CD4-positive, alpha-beta T cell treated with Interleukin-17A for 4 hours (primary cell): ENCODE results near the gene ALDOA.
A peak's percentile ranks its signal among the peaks of the same experiment; 100 is the strongest.

ENCODE experiments used
- DNase-seq: peaks from one replicate; pipeline ENCODE4 v3.0.0-alpha.2; 2020; ENCODE audit warnings: mixed read lengths

Gene ALDOA

GRCh38 chr16:30069611-30070462 lies 4.3 kb downstream of the ALDOA start:
- DNase-seq: no peak

- DNase-seq: no peak
Observed at GRCh38 chr16:30070490-30070889, 4.9 kb downstream of the ALDOA start.

- DNase-seq: peak; percentile 91
Observed at GRCh38 chr16:30075503-30076275, 10.1 kb downstream of the ALDOA start, which contains the start of gene PPP4C. PPP4C (plus strand) TSS chr16:30075994; CDS start chr16:30076378, 384 bp downstream.

GRCh38 chr16:30076276-30076791 lies 10.8 kb downstream of the ALDOA start:
- peak; percentile 24 for DNase-seq

DNA sequence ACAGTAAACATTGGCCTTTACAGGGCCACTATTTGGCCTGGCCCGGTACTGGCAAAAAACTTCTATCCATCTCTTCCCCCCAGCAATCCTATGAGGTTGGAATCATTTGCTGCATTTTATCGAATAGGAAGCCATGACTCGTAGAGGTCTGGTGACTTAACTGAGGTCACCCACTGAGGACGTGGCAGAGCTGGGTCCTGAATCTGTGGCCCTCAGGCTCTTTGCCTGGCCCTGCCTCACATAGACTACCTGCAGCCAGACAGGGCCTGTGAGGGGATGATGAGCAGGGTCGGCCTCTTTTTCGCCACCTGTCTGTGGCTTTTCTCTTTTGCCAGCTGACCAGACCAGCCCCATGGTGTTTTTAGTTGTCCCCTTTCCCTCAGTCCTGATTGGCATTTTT lies 12.1 kb downstream of the ALDOA start:
- DNase-seq: no peak

DNA sequence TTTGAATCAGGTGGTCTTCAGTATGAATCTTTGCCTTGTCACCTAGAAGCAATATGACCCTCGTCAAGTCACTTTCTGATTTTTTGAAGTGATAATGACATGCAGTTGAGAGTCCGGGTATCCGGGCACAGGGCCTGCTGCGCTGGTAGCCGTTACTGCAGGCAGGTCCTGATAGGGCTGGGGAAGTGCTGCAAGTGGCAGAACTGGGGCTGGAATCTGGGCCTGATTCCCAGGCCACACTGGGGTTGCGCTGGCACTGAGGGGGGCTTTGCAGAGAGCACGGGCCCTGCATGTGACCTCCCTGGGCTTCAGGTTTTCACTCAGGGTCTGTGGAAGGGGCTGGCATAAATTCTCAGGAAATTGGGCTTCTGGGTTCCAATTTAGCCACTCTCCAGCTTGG lies 13.2 kb downstream of the ALDOA start:
- no peak for DNase-seq

DNA sequence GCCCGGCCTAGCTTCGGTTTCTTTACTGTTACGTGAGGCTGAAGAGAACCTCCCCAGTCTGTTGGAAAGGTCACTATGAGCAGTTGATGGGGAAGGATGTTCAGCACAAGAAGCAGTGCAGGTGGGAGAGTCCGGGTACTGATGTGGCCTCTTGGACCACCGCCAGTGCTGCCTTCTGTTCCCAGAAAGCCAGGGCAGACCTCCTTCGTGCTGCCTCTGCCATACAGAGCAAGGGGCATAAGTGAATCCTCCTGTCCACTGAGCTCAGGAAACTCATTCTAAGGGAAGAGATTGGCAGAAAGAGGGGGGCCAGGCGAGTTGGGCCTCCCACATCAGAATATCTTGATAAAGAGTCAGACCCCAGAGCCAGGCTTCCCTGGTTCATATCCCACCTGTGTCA lies 13.9 kb downstream of the ALDOA start:
- no peak for DNase-seq

DNA sequence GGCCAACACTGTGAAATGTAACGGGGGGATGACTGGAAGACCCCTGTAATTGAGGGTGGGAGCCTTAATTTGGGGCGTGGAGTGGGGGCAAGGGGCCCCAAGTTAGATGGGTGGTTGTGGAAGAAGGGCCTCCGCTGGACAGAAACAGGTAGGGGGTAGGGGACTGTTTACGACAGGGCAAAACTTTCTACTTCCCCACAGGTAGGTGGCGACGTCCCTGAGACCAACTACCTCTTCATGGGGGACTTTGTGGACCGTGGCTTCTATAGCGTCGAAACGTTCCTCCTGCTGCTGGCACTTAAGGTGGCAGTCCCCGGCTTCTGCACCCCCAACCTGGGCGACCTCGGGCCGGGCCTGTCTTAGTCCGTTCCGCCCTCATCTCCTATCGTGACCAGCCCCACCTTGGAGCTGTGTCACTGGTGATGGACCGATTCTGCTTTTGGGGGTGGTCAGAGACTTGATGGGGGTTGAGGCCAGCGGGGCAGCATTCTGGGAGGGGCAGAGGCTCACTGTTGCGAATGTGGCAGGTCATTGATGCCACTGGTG lies 17.1 kb downstream of the ALDOA start:
- no peak for DNase-seq

DNA sequence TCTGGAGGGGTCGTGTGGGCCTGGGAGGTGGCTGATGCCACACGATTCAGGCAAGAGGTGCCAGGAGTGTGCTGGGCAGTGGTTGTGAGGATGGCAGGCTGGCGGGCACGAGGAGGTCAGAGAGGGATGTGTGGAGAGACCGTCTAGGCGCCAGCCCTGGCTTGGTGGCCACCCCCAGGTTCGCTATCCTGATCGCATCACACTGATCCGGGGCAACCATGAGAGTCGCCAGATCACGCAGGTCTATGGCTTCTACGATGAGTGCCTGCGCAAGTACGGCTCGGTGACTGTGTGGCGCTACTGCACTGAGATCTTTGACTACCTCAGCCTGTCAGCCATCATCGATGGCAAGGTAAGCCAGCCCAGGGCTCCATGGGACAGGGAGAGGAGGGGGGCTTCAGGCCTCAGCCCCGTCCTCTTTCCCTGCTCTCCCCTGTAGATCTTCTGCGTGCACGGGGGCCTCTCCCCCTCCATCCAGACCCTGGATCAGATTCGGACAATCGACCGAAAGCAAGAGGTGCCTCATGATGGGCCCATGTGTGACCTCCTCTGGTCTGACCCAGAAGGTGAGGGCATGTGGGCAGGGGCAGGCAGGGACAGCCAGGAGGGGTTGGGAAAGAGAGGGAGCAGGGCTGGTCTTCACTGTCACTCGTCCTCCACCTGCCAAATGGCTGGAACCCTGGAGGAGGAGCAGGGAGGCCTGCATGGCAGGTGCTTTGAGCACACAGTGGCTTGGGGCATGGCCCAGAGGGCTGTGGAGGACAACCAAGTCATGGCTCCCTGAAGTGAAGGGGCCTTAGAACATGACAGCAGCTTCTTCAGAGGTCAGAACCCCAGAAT lies 17.9 kb downstream of the ALDOA start:
- no peak for DNase-seq

DNA sequence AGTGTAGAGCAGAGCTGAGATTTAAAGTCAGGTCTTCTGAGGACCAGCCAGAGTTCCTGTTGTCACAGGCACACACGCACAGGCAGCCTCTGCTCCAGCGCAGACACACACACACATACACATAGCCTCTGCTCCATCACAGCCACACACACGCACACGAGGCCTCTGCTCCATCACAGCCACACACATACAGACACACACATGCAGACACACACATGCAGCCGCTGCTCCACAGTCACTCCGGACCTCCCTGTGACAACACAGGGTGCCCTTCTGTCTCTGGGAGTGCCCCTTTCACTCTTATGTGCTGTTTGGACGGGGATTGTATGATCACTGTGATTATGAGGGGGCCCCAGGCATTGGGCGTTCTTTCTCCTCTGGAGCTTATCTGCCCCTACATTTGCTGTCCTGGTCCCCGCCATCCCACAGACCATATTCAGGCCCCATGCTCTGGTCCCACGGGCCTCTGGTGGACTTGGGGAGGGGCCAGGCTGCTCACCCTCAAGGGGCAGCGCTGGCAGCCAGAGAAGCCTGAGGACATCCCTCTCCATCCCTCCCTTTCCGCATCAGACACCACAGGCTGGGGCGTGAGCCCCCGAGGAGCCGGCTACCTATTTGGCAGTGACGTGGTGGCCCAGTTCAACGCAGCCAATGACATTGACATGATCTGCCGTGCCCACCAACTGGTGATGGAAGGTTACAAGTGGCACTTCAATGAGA lies 18.7 kb downstream of the ALDOA start:
- DNase-seq: no peak

- DNase-seq: no peak
Observed at GRCh38 chr16:30084816-30085159, 19.2 kb downstream of the ALDOA start.

DNA sequence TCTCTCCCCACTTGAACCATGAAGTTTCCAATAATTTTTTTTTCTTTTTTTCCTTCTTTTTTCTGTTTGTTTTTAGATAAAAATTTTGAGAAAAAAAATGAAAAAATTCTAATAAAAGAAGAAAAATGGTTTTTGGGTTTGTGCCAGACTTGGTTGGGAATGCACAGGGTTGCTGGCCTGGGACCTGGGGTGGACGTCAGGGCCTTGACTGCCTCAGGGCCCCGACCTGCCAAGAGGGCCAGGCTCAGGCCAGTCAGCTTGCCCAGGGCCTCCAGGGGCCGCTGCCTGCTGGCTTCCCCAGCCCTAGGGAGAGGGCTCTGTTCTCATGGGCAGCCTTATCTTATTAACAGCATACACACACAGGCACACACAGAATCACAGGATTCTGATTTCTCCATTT lies 19.7 kb downstream of the ALDOA start:
- DNase-seq: no peak

DNA sequence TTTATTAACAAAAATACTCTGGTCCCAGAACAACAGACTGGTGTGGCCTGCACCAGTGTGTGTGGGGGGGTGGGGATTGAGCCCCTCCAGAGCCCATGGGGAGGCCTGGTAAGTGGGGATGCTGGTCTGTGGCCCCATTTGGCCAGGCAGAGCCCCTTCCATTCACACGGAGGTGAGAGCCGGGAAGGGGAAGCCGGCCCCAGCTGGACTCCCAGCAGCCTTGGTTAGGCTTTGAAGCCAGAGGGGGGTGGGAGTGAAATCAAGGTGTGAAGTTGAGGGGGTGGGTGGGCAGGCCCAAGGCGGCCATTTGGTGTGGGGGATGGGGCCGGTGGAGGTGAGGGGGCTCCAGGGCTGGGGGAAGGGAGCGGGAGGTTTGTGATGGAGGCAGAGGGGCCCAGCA lies 20.3 kb downstream of the ALDOA start:
- no peak for DNase-seq

DNA sequence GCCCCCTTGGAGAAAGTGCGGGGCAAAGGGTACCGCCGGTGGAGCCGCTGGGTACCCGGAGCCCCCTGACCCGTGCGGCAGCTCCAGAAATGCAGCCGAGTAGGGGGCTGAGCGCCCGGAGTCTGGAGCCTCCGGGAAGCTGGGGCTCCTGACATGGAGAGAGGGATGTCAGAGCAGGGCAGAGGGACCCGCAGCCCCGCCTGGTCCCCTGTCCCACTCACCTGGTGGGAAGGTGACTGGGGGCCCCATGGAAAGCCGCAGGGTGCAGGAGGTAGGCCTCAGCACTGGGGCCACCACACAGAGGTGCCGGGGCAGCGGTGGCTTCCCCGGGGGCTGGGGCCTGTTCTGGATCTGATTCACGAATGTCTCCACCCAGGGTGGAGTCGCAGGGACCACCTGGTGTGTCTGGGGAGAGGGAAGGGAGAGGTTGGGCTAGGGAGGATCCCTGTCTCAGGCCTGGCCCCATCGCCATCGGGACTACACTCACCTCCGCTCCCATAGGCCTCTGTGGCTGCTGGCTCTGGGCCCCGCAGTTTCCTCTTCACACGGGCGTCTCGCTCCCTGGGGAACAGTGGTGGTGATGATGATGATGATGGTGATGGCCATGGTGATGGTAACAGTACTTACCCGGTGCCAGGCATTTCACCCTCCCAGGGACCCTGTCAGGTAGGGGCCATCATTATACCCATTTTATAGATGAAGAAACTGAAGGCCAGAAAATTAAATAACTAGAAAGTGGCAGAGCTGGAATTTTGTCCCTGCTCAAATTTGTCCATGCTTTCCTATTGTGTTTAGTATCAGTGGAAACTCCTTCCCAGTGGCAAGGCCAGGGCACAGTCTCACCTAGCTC lies 21.0 kb downstream of the ALDOA start:
- DNase-seq: no peak

GRCh38 chr16:30087181-30087898 lies 21.8 kb downstream of the ALDOA start:
- no peak for DNase-seq

DNA sequence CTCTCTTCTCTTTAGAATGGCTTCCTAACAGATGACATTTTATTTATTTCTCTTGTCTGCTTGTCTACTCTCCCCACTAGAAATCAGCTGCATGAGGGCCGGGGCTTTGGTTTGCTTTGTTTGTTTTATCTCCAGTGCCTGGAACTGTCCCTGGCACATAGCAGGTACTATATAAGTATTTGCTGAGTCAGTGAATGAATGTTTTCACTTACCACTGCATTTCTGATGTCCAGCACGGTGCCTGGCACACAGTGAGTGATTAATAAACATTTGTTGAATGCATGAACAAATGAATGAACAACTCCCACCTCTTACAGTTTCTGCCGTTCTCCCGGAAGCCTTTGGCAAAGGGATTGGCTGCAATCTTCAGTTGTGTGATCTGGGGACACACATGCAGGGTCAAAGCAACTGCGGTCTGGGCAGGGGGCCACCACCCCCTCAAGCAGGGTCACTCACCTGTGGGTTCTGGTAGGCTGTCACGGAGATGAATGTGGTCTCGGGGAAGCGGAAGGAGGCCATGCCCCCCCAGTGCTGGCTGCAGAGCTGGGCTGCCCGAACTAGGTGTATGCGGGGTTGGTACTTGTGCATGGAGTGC lies 22.8 kb downstream of the ALDOA start:
- DNase-seq: no peak

DNA sequence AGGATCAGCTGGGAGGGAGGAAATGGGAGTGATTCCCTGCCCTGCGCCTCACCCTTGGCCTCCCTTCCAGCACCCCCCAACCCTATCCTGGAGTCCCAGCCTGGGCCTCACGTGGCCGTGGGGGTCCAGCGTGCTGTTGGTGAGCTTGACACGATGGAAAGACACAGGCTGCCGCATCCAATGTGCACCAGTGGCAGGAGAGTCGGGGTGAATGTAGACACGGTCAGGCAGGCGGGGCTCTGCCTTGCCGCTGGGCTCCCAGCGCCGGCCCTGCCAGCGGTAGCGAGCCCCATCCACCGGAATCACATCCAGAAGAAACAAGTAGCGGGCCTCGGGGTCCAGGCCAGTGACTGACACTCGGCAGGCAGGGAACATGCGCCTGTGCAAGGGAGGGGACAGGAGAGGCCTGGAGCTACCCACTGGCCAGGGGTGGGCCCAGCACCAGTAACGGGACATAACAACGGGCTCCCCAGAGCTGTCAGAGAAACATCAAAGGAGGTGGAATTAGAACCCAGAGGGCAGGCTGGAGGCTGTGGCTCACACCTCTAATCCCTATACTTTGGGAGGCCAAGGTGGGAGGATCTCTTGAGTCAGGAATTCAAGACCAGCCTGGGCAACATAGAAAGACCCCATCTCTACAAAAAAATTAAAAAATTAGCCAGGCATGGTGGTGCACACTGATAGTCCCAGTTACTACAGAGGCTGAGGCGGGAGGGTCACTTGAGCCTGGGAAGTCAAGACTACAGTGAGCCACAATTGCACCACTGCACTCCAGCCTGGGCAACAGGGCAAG lies 23.5 kb downstream of the ALDOA start:
- DNase-seq: no peak

DNA sequence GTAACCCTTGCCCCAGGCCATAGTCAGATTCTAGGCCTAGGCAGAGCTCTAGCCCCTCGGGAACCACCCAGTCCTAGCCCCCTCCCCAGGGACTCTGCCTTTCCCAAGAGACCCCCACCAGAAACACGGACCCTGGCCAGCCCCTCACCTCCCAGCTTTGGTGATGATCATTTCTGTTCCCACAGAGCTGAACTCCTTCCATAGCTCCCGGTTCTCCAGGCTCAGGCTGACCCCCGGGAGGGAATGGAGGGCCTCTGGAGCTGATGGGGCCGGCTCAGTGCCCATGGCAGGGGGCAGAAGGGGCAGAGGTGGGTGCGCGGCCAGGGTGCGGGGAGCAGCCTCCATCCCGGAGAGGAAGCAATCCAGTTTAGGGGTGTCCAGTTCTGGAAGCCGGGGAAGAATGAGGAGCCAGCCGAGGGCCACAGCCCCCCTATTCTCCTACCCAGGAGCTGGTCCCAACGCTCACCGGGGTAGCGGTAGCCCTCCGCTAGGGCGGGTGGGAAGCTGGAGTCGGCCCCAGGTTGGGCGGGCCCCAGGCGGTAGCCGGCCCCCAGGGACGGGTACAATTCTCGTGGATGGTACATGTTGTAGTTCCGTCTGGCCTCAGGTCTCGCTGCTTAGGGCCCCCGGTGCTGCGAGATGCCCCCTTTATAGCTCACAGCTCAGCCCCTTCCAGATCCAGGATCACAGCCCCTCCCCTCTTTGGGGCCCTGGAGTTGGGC lies 25.2 kb downstream of the ALDOA start:
- no peak for DNase-seq
